Activated CD8-positive, alpha-beta memory T cell treated with anti-CD3 and anti-CD28 coated beads for 4 hours (primary cell): Measurements from ENCODE around the gene KAT5.
"Not testable (repeated sequence)": the region's sequence is repeated elsewhere in the genome, so short reads cannot be mapped to it uniquely, and the experiment has no call there.

Experiments
- DNase-seq, 2 donors: peaks; one replicate each; pipeline ENCODE4 v3.0.0-alpha.2; 2020; ENCODE audit warnings: low read depth in 2 of 2

KAT5 gene

GRCh38 chr11:65744026-65744698 is 32.1 kb downstream of the KAT5 start:
- DNase-seq, result no peak

GRCh38 chr11:65744699-65745042 is 32.6 kb downstream of the KAT5 start:
- DNase-seq, result no peak

GRCh38 chr11:65745049-65745448 is 33.0 kb downstream of the KAT5 start:
- DNase-seq, result no peak

GRCh38 chr11:65762169-65762568 is 50.1 kb downstream of the KAT5 start:
- not testable (repeated sequence) for DNase-seq

GRCh38 chr11:65762816-65763215 is 50.8 kb downstream of the KAT5 start:
- not testable (repeated sequence) for DNase-seq

- DNase-seq, result no peak
These were observed 52.4 kb downstream of the KAT5 start for GRCh38 chr11:65764434-65764833.

- no peak for DNase-seq
These were observed 54.5 kb downstream of the KAT5 start for GRCh38 chr11:65766535-65766934.

GRCh38 chr11:65767406-65767805 is 55.4 kb downstream of the KAT5 start:
- no peak for DNase-seq

GRCh38 chr11:65767806-65768205 is 55.8 kb downstream of the KAT5 start:
- not testable (repeated sequence) for DNase-seq
